Measurements from ENCODE around the gene CYP2B6. TPM values are rescaled to one million over a fixed set of nuclear protein-coding genes. Genes with fewer than 3 reads are reported as not detected.
A peak's percentile ranks its signal among the peaks of the same experiment; 100 is the strongest.

CYP2B6 gene
- 1.9 TPM for total RNA-seq
- long read RNA-seq, result 0 reads

DNA sequence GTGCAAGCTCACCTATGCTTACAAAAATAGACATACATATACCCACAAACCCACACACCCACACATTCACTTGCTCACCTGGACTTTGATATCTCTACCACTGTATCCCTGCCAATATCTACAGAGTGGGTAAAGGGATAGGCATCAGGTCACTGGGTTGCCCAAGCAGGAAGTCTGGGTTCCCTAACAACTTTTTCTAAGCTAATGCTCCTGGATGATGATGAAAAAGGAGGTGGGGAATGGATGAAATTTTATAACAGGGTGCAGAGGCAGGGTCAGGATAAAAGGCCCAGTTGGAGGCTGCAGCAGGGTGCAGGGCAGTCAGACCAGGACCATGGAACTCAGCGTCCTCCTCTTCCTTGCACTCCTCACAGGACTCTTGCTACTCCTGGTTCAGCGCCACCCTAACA lies at the start of gene CYP2B6:
TSS of gene CYP2B6 (plus strand) at position 311 of the 410 bp plus-strand sequence. CDS start at position 335, 24 bp downstream.
- no peaks in the 10 kb centered on the region for H3K27me3 ChIP-seq
- H3K36me3 ChIP-seq, result no peaks in the 10 kb centered on the region
- H3K9me3 ChIP-seq, result no peaks in the 10 kb centered on the region
- TF ChIP-seq, protein P1, sequence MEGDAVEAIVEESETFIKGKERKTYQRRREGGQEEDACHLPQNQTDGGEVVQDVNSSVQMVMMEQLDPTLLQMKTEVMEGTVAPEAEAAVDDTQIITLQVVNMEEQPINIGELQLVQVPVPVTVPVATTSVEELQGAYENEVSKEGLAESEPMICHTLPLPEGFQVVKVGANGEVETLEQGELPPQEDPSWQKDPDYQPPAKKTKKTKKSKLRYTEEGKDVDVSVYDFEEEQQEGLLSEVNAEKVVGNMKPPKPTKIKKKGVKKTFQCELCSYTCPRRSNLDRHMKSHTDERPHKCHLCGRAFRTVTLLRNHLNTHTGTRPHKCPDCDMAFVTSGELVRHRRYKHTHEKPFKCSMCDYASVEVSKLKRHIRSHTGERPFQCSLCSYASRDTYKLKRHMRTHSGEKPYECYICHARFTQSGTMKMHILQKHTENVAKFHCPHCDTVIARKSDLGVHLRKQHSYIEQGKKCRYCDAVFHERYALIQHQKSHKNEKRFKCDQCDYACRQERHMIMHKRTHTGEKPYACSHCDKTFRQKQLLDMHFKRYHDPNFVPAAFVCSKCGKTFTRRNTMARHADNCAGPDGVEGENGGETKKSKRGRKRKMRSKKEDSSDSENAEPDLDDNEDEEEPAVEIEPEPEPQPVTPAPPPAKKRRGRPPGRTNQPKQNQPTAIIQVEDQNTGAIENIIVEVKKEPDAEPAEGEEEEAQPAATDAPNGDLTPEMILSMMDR (IDR thresholded peaks at IDR 0.05), result no peak
- H3K4me3 ChIP-seq, result no peak within 1 kb of the TSS
- no peaks in the 10 kb centered on the region for H3K4me1 ChIP-seq
- no peak within 1 kb of the TSS for H3K27ac ChIP-seq
- no peak for DNase-seq
- intact Hi-C loops (cut with DNase I), result no loop called here
- no peak for ATAC-seq

DNA sequence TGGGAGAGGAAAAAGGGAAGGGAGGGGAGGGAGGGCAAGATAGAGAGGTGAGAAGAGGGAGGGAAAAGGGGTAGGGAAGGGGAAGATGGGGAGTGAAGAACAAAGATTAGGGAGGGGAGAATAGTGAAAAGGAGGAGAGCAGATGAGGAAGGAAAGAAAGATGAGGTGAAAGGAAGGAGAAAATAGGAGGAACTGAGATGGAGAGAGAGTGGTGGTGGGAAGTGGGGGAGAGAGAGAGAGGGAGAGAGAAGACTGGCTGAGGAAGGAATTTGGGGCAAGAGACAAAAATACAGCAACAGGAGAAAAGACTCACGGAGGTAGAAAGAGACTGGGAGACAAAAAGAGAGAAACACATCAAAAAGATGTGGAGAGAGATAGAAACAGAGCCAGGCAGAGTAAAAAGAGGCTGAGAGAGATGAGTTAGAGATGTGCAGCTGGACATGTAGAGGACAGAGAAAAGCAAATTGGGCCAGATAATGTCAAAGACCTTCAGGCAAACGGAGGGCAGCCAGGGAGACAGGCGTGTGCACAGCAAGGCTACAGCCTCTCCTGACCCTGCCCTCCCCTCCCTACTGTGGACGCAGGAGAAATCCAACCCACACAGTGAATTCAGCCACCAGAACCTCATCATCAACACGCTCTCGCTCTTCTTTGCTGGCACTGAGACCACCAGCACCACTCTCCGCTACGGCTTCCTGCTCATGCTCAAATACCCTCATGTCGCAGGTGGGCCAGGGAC lies 49.4 kb upstream of the CYP2B6 start:
- Histone ChIP-seq H3K27me3 (peaks cover 10% of the 10 kb centered on the region), H3K36me3 (peaks cover 9% of the 10 kb centered on the region), H3K27ac (no peak overlapping the region), H3K4me1 (no peaks in the 10 kb centered on the region), H3K9me3 (no peaks in the 10 kb centered on the region), H3K4me3 (no peak overlapping the region)
- no peak for DNase-seq
- intact Hi-C loops (cut with DNase I), result no loop called here
- TF ChIP-seq, protein P1 (IDR thresholded peaks at IDR 0.05), result no peak
- peak; percentile 28 for ATAC-seq

DNA sequence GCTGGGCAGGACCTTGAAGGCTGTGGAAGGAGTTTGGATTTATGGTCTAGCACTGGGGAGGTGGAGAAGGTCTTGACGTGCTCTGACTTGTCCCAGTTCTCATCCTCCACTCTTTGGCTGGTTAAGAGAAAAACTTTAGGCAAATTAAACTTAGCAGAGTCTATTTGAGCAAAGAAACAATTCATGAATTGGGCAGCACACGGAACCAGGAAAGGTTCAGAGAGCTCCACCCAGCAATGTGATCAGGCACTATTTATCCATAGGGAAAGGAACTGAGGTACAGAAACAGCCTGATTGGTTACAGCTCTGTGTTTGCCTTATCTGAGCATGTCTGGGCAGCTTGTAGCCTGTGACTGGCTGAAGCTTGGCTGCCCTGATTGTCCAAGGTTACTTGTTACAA lies 45.4 kb upstream of the CYP2B6 start:
- intact Hi-C loops (cut with DNase I), result no loop called here
- H3K9me3 ChIP-seq, result no peaks in the 10 kb centered on the region
- DNase-seq, result no peak
- no peak overlapping the region for H3K27ac ChIP-seq
- H3K4me1 ChIP-seq, result no peaks in the 10 kb centered on the region
- peaks cover 9% of the 10 kb centered on the region for H3K36me3 ChIP-seq
- H3K4me3 ChIP-seq, result no peak overlapping the region
- no peak for ATAC-seq
- TF ChIP-seq, protein P1 (IDR thresholded peaks at IDR 0.05), result no peak
- peaks cover 10% of the 10 kb centered on the region for H3K27me3 ChIP-seq

DNA sequence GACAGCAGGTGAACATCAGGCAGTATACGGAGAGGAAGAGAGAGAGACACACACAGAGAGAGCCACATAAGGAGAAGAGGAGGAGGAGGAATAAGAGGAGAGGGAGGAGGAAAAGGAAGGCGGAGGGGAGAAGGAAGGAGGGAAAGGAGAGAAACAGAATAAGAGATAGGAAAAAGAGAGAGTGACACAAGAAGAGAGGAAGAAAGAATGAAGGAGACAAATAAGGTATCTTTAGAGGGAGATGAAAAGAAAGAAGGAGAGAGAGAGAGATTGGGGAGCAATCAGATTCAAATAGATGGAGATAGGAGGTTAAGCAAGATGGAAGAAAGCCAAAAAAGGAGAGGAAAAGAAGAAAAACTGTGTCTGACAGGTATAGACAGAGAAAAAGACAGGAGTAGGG lies 44.0 kb upstream of the CYP2B6 start:
- H3K27ac ChIP-seq, result no peak overlapping the region
- H3K27me3 ChIP-seq, result peaks cover 10% of the 10 kb centered on the region
- H3K36me3 ChIP-seq, result peaks cover 9% of the 10 kb centered on the region
- no peaks in the 10 kb centered on the region for H3K9me3 ChIP-seq
- TF ChIP-seq, protein P1 (IDR thresholded peaks at IDR 0.05), result no peak
- no peak overlapping the region for H3K4me3 ChIP-seq
- H3K4me1 ChIP-seq, result no peaks in the 10 kb centered on the region
- DNase-seq (no peak), ATAC-seq (no peak)
- intact Hi-C loops (cut with DNase I), result no loop called here

DNA sequence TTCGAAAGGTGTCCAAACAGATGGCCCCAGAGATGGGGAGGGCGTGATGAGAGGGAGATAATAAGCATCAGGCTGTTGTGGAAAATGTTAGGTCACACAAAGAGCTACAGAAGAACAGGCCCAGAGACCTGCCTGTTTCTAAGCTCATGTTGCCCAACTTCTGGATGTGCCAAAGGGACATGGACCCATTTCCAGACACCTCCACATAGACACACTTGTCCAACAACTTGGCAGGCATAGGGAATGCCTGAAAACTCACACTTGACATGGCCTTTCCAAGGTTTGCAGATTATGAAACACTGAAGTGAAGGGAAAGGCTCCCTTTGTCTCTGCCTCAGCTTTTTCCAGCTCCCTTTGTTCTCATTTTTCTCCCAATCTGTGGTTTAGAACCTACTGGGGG lies 43.5 kb upstream of the CYP2B6 start:
- intact Hi-C loops (cut with DNase I), result no loop called here
- no peak for DNase-seq
- Histone ChIP-seq H3K36me3 (peaks cover 9% of the 10 kb centered on the region), H3K27ac (no peak overlapping the region), H3K4me1 (no peaks in the 10 kb centered on the region), H3K4me3 (no peak overlapping the region), H3K27me3 (peaks cover 10% of the 10 kb centered on the region), H3K9me3 (no peaks in the 10 kb centered on the region)
- TF ChIP-seq, protein P1 (IDR thresholded peaks at IDR 0.05), result no peak
- no peak for ATAC-seq
